ENCODE data around the gene NUP107. TPM values are rescaled to one million over a fixed set of nuclear protein-coding genes. Genes with fewer than 3 reads are reported as not detected.

The NUP107 gene
- total RNA-seq, 1 donor from 2014 or later = 12.4 TPM

DNA sequence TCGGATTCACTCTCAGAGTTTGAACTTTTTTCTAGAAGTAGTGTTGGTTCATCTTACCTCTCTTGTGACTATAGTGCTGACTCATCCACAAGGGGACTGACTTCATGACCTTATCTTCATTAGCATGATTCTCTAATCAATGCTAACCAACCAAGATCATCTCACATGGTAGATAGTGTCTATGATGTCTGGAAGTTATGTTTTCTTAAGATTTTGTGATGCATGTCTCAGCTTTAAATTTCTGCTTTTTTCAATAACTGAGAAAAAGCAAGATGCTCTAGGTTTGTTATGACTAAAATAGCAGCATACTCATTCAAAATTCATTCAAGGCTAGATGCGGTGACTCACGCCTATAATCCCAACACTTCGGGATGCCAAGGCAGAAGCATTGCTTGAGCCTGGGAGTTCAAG is 46.9 kb downstream of the NUP107 start:
- no peak for ATAC-seq
- DNase-seq (ENCODE audit: low spot score) = no peak

DNA sequence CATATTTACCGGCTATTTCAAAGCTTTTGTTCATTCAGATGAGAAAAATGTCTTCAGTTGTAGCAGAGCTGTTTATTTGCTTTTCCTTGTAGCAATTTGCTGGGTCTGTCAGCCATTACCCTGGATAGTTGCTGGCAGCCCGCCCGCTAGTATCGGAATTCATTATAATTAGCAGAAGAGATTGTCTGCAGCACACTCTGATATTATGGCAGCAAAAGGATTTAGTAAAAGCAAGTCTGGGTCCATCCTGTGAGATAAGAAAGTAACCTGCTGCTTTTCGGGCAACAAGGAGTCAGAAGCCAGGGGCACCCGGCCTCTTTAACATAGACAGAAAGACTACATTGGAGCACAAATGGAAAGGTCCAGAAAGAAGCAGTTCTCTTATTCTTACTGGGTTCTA is 53.1 kb downstream of the NUP107 start:
- ATAC-seq = no peak
- no peak for DNase-seq (ENCODE audit: low spot score)

DNA sequence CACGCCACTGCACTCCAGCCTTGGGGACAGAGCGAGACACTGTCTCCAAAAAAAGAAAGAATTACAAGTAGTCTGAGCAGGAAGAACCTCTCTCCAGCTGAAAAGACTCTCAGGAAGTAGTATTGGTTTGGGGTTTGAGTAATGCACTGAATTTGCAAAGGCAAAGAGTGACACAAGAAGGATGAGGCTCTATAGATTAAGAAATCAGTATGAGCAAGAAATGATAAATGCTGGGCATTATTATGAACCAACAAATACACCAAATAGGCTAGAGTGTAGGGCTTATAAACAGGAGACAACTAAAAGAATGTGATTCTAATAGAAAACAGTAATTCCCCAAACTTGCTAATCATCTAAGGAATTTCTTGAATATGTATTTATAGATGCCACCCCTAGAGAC is 56.6 kb downstream of the NUP107 start:
- no peak for ATAC-seq
- DNase-seq (ENCODE audit: low spot score) = no peak

DNA sequence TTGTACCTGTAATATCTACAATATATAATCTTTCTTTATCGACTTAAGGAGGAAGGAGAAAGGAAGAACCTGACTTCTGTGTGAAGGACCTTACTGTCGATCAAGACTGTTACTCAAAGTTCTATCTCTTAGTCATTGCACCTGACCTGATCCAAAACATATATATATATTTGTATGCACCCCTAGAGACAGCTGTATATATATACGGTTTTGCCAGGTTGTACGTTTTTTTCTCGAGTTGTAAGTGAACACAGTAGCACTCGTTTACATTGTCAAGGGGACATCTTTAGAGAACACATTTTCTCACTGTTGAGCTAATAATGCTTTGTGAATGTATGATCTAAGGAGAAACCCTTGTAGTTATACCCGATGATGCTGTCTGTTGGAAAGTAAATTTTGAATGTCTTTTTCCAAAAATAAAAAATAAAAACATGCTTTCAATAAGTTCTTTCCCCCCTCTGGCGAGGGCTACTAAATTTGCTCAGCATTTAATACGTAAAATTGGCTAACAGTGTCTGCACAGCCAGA is 58.7 kb downstream of the NUP107 start:
- peak; percentile 3 for ATAC-seq

DNA sequence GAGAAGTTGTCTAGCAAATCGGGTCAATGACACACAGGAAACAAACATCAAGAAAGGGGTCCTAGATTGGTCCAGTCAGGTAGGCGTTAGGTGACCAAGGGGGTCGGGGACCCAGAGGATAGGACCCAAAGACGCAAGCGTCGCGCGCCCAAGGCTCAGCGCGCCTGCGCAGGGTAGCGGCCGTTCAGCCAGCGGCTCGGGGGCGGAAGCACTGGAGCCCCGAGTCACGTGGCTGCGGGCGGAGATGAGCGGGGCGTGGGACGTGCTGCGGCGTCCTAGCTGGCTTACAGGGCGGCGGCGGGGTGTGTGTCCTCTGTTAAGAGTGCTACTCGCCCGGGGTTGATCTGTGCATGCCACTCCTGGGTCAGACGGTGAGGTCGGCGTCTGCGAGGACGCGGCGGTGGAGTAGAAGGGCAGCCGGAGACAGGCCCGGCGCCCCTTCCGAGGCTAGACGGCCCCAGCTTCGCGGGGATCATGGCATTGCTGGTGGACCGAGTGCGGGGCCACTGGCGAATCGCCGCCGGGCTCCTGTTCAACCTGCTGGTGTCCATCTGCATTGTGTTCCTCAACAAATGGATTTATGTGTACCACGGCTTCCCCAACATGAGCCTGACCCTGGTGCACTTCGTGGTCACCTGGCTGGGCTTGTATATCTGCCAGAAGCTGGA is 59.3 kb downstream of the NUP107 start, which contains the start of gene SLC35E3:
TSS of gene SLC35E3 (plus strand) at position 273 of the 668 bp plus-strand sequence. CDS start at position 475, 202 bp downstream.
- peak; percentile 97 for DNase-seq (ENCODE audit: low spot score)

More for the DNA sequence above, 58.7 kb downstream of the NUP107 start:
- DNase-seq (ENCODE audit: low spot score) = no peak

DNA sequence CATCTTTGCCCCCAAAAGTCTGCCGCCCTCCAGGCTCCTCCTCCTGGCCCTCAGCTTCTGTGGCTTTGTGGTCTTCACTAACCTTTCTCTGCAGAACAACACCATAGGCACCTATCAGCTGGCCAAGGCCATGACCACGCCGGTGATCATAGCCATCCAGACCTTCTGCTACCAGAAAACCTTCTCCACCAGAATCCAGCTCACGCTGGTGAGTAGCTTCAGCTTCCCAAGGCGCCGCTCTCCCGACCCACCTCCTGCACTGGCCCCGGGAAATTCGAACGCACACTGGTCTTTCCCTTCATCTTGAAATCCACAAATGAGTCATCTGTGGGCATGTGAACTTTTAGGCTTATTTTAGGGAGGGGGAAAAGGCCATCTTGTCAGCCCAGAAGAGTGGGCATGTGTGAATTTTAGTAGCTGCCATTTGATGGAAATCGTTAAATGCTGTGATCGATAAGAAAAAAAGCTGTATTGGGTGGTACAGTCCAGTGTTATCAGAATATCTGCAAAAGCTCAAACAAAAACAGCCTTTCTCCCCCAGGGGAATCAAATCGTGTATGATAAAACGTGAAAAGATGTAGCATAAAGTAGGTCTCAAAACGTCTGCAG is 59.9 kb downstream of the NUP107 start:
- DNase-seq (ENCODE audit: low spot score) (peak; percentile 63), ATAC-seq (peak; percentile 69)

More for the DNA sequence above, 59.3 kb downstream of the NUP107 start, which contains the start of gene SLC35E3:
- peak; percentile 98 for ATAC-seq

DNA sequence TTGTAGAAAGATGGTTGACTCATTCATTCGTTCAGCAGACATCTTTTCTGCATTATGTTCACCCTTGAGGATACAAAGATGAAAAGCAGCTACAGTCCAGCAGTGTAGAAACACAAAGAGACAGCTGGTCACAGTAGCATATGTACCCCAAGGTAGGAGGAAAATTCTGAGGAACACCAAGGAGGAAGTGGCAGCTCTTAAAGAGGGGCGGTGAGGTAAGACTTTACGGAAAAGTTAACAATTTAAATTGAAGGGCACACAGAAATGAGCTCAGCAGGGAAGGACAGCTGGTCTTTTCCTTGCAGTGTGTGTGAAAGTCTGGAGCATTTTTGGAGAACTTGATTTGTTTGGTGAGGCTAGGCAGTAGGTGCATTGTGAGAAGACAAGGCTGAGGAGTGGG is 62.7 kb downstream of the NUP107 start:
- no peak for ATAC-seq
- DNase-seq (ENCODE audit: low spot score) = no peak

DNA sequence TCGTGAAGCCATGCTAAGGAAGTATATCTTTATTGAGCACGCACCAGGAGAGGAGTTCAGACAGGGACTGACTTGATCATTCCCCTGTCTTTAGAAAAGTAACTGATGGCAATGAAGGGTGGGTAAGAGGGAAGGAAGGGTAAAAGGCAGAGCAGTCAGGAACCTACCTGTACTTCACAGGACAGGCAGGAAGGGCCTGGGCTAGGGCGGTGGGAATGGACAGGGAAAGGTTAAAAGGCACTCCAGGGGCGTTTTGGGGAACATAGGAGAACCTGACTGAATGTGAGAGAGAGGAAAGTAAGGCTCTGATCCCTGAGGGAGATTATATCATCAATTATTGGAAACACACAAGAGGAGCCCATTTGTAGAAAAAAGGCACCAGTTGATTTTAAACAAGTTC is 63.1 kb downstream of the NUP107 start:
- DNase-seq (ENCODE audit: low spot score) (no peak), ATAC-seq (no peak)

DNA sequence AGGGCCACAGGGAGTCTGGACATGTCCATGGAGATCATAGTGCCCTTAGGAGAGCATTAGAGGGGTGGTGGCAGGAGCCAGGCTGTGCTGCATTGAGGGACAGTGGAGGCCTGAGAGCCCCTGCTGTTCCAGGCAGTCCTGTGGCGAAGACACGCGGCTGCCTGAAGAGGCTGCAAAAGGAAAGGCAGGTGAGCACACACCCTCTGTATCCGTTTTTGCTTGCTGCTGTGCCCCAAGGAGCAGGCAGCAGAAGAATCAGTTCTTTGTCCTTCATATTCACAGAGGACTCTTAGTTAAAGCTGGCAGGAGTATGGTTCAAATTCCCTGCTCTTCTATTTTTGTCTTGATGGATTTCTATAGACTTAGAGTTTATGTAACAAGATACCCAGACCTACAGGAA is 63.7 kb downstream of the NUP107 start:
- no peak for DNase-seq (ENCODE audit: low spot score)
- ATAC-seq = no peak

DNA sequence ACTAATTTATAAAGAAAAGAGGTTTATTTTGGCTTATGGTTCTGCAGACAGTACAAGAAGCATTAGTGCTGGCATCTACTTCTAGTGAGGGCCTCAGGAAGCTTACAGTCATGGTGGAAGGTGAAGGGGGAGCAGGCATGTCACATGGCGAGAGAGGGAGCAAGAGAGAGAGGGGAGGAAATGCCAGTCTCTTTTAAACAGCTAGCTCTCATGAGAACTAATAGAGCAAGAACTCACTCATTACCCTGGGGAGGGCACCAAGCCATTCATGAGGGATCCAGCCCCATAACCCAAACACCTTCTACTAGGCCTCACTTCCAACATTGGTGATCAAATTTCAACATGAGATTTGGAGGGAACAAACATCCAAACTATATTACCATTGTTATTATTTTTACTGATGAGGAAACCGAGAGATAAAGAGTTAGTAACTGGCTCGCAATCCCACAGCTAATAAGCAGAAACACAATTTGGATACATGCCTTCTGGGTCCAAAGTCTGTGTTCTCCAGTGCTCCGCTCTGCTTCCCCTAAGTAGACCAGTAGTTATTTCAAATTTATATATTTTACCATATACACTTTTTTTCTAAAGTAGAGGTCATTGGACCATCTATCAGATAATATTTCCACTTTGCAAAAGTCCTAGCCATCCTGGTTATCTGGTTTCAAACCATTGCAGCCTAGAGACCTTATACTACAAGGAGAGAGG is 68.9 kb downstream of the NUP107 start:
- peak; percentile 45 for ATAC-seq
- no peak for DNase-seq (ENCODE audit: low spot score)

DNA sequence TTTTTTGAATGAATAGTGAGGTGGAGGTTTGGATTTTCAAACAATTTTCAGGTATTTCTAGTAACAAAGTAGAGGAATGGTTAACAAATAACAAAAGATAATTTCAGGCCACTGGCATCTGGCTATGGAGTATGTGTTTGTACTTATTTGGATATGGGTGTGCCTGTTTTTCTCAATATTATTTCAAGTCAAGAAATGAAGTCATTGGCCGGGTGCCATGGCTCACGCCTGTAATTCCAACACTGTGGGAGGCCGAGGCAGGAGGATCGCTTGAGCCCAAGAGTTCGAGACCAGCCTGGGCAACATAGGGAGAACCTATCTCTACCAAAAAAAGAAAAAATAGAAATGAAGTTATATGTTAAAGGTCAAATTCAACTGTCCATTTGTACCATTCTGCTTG is 73.1 kb downstream of the NUP107 start:
- no peak for ATAC-seq

DNA sequence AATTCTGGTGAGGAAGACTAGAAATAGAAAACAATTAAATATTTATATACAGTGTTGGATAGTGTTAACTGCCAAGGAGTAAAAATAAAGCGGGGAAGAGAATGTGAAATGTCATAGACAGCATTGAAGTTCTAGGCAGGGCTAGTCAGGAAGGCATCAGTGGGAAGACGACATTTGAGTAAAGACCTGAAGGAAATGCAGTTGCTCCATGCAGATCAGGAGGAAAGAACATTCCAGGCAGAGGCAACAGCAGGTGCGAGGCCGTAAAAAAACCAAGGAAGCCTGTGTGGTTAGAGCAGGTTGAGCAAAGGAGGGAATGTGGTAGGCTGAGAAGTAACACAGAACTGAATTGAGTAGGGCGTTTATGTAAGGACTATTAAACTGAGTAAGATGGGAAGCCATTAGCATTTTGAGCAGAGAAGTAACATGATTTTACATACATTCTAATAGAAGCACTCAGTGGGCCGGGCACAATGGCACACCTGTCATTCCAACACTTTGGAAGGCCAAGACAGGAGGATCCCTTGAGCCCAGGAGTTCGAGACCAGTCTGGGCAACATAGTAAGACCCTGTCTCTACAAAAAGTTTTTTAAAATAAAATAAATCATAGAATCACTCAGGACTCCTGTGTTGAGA is 74.1 kb downstream of the NUP107 start:
- ATAC-seq (no peak), DNase-seq (ENCODE audit: low spot score) (no peak)

More for the DNA sequence above, 73.1 kb downstream of the NUP107 start:
- no peak for DNase-seq (ENCODE audit: low spot score)

DNA sequence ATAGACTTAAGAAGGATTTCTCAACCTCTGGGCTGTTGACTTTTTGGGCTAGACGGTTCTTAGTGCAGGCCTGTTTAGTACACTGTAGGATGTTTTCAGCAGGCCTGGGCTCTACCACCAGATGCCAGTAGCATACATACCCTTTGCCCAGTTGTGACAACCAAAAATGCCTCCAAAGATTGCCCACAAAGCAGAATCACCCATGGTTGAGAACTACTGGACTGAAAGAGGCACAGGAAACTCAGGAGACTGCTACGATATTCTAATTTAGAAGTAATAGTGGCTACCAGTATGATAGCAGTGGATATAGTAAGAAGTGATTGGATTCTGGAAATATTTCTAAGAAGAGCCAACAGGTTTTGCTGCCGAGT is 74.6 kb downstream of the NUP107 start:
- DNase-seq (ENCODE audit: low spot score) = no peak
- peak; percentile 86 for ATAC-seq

DNA sequence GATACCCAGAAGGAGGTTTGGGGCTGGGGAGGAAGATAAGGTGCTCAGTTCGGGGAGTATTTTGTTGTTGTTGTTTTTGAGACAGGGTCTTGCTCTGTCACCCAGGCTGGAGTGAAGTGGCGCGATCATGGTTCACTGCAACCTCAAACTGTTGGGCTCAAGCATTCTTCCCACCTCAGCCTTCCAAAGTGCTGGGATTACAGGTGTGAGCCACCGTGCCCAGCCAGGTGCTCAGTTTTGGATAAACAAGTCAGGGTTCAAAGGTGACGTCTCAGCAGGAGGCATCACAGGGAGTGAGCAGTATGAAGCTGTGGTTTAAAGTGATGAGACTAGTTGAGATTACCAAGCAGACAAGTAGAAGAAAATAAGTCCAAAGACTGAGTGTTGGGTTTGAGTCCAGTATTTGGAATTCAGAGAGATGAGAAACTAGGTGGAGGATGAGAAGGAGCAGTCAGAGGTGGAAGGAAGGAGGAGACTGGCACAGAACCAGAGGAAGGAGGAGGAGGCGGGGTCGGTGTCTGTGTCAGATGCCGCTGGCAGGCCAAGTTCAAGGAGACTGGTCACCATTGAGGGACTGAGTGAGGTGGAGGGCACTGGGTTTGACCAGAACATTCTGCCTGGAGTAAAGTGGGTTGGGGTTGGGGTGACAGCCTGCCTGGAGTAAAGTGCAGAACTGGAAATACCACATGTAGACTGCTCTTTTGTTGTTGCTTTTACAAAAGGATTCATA is 75.3 kb downstream of the NUP107 start:
- DNase-seq (ENCODE audit: low spot score) = no peak
- peak; percentile 51 for ATAC-seq

DNA sequence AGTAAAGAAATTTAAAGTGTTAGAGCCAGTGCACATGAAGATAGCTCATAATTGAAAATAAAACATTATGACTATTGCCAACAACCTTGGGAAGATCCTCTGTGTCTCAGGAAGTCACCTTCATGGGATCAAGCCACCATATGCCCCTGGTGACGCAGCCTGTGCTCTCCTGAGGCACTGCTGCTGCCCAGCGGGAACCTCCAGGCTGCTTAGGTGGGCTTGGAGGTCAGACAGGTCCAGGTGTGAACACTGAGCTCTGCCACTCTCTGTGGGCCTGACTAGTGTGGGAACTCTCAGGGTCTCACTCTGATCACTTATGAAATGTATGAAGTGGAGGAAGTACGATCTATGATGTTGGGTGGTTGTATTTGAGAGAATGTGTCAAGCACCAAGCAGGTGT is 75.9 kb downstream of the NUP107 start:
- no peak for DNase-seq (ENCODE audit: low spot score)
- no peak for ATAC-seq

DNA sequence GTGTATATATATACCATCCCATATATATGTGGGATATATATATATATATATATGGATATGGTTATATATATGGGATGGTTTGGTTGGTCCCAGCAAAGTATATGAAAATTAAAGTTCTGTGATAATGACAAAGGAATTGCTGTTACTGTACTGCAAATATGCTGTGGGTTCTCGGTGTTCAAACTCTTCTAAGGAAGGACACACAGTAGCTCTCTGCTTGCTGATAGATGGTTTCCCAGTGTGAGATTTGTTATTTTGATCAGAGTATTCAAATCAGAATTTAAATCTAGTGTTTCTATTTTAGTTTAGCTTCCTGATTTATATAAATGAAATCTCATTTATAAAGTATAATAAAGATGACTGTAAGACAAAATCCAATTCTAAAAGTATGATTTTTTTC is 78.9 kb downstream of the NUP107 start:
- ATAC-seq (no peak), DNase-seq (ENCODE audit: low spot score) (no peak)

DNA sequence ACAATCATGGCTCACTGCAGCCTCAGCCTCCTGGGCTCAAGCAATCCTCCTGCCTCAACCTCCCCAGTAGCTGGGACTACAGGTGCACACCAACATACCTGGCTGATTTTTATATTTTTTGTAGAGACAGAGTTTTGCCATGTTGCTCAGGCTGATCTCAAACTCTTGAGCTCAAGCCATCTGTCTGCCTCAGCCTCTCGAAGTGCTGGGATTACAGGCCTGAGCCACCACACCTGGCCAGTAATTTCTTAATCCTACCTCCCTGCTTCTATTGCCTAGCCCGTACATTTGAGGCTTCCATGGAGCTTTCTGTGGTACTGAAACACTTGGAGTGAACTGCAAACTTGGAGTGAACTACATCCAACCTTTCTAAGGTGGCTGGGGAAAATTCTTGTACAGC is 79.9 kb downstream of the NUP107 start:
- no peak for DNase-seq (ENCODE audit: low spot score)
- ATAC-seq = no peak

DNA sequence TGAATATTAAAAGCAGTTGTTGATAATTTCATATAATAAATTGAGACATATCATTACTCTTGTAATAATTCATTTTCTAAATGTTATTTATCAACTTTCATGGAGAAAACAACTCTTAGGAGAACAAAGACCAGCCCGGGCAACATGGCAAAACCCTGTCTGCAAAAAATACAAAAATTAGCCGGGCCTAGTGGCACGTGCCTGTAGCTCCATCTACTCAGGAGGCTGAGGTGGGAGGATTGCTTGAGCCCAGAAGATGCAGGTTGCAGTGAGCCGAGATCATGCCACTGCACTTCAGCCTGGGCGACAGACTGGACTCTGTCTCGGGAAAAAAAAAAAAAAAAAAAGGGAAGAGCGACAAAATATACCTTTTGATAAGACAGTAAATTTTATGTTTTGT is 80.4 kb downstream of the NUP107 start:
- ATAC-seq (no peak), DNase-seq (ENCODE audit: low spot score) (no peak)

DNA sequence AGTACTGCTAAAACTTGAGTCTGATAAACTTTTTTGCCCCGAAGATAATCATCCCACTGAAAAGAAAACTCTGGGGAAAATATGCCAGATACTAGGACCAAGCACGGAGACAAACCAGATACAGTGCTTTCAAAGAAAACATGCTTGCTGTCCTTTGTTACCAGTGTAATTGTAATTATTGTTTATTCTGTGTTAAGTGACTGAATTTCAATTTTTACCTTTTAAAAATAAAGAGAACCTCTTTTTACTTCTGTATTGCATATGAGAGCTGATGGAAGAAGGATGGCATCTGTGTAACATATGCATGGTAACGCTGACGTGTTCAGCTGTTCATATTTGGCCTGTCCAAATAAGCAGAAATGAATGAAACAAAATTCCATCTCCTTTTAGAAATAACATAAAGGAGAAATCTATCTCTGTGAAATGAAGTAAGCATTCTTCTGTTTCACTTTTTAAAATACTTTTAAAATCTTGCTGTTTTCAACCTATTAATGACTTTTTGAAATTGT is 81.7 kb downstream of the NUP107 start:
- DNase-seq (ENCODE audit: low spot score) (no peak), ATAC-seq (no peak)

DNA sequence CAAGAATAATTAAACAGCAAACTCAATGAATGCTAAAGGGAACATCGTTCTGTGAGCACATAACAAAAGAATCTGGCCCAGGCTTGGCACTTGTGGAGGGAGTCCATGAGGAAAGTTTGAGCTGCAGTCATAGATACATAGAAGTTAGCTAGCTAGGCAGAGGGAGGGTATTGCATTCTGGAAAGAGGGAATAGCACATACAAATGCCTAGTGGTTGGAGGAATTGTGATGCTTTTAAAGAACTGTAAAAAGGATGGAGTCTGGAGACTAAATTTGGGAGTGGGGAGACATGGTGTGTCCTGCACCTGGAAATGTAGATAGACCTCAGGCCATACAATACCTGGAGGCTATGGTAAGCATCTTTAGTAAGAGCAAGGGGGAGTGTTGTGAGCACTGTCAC is 83.2 kb downstream of the NUP107 start:
- ATAC-seq (no peak), DNase-seq (ENCODE audit: low spot score) (no peak)
